ENCODE data around the gene INSM1. TPM values are rescaled to one million over a fixed set of nuclear protein-coding genes. Genes with fewer than 3 reads are reported as not detected.

INSM1 gene
- total RNA-seq, 1 experiment from 2014 or later: 3.3 TPM

- H3K4me3 Mint-ChIP-seq: no peak overlapping the region
- H3K9me3 Mint-ChIP-seq: no peaks in the 10 kb centered on the region
- H3K4me1 Mint-ChIP-seq: peaks cover 39% of the 10 kb centered on the region
- no peak for TF ChIP-seq AFF4 (CRISPR knock-in tag; IDR thresholded peaks at IDR 0.05; ENCODE audit: borderline replicate concordance)
- TF ChIP-seq MLX (CRISPR knock-in tag; IDR thresholded peaks at IDR 0.05): no peak
- ATAC-seq: no peak
- H3K27ac Mint-ChIP-seq: no peak overlapping the region
- no peaks in the 10 kb centered on the region for H3K36me3 Mint-ChIP-seq
- CTCF ChIA-PET: interaction anchor here (1.4 to 2.5 kb wide), 2 partner anchors 11 to 188 kb away, joined by 5 to 9 read pairs; no protein-coding TSS in a partner anchor
- no peak for DNase-seq (ENCODE audit: low spot score)
- POLR2A ChIA-PET: no interaction called here
- H3K27me3 Mint-ChIP-seq (ENCODE audit: low read depth): no peaks in the 10 kb centered on the region
Measured at GRCh38 chr20:20406306-20406705, 38.4 kb downstream of the INSM1 start.

GRCh38 chr20:20407891-20408805 lies 40.2 kb downstream of the INSM1 start:
- ATAC-seq (0 out of 2 replicates have a peak, but pooled peaks have one; percentile 18), DNase-seq (ENCODE audit: low spot score) (no peak)
- H3K9me3 Mint-ChIP-seq: no peaks in the 10 kb centered on the region
- ChIA-PET CTCF (interaction anchor here (1.0 to 2.5 kb wide), 4 partner anchors 13 to 186 kb away, joined by 3 to 9 read pairs (median 4); no protein-coding TSS in a partner anchor), POLR2A (no interaction called here)
- H3K4me1 Mint-ChIP-seq: peaks cover 57% of the 10 kb centered on the region
- no peak overlapping the region for H3K27ac Mint-ChIP-seq
- TF ChIP-seq ZNF121 (CRISPR knock-in tag; IDR thresholded peaks at IDR 0.05): no peak
- no peak for TF ChIP-seq ZBTB21 (CRISPR knock-in tag; IDR thresholded peaks at IDR 0.05; ENCODE audit: borderline replicate concordance)
- no peak for TF ChIP-seq KAT7 (CRISPR knock-in tag; IDR thresholded peaks at IDR 0.05; ENCODE audit: borderline replicate concordance)
- no peak for TF ChIP-seq ZNF512 (CRISPR knock-in tag; IDR thresholded peaks at IDR 0.05; ENCODE audit: borderline replicate concordance)
- TF ChIP-seq MXD4 (CRISPR knock-in tag; IDR thresholded peaks at IDR 0.05; ENCODE audit: borderline replicate concordance): no peak
- no peak for TF ChIP-seq EMX1 (CRISPR knock-in tag; IDR thresholded peaks at IDR 0.05)
- TF ChIP-seq ZNF219 (CRISPR knock-in tag; IDR thresholded peaks at IDR 0.05; ENCODE audit: borderline replicate concordance): no peak
- TF ChIP-seq GRHL2 (CRISPR knock-in tag; IDR thresholded peaks at IDR 0.05; ENCODE audit: insufficient replicate concordance, severe bottlenecking): no peak
- H3K27me3 Mint-ChIP-seq (ENCODE audit: low read depth): no peaks in the 10 kb centered on the region
- H3K4me3 Mint-ChIP-seq: no peak overlapping the region
- no peaks in the 10 kb centered on the region for H3K36me3 Mint-ChIP-seq

GRCh38 chr20:20409331-20409730 lies 41.4 kb downstream of the INSM1 start:
- no peaks in the 10 kb centered on the region for H3K9me3 Mint-ChIP-seq
- no peaks in the 10 kb centered on the region for H3K27me3 Mint-ChIP-seq (ENCODE audit: low read depth)
- no peak for ATAC-seq
- POLR2A ChIA-PET: no interaction called here
- no peak for DNase-seq (ENCODE audit: low spot score)
- no peak overlapping the region for H3K4me3 Mint-ChIP-seq
- no peak overlapping the region for H3K27ac Mint-ChIP-seq
- H3K36me3 Mint-ChIP-seq: no peaks in the 10 kb centered on the region
- TF ChIP-seq ZNF425 (CRISPR knock-in tag; conservative IDR thresholded peaks at IDR 0.05) (no peak), NFYB (CRISPR knock-in tag; conservative IDR thresholded peaks at IDR 0.05; ENCODE audit: low read depth) (no peak), ZNF263 (CRISPR knock-in tag; IDR thresholded peaks at IDR 0.05; ENCODE audit: low read depth) (no peak), ETV6 (CRISPR knock-in tag; IDR thresholded peaks at IDR 0.05) (no peak), AR (CRISPR knock-in tag; IDR thresholded peaks at IDR 0.05) (no peak), ZNF121 (CRISPR knock-in tag; IDR thresholded peaks at IDR 0.05) (no peak), E2F5 (CRISPR knock-in tag; IDR thresholded peaks at IDR 0.05) (no peak), MXD4 (CRISPR knock-in tag; IDR thresholded peaks at IDR 0.05; ENCODE audit: borderline replicate concordance) (no peak), SMAD4 (CRISPR knock-in tag; IDR thresholded peaks at IDR 0.05) (no peak), HMGA2 (CRISPR knock-in tag; IDR thresholded peaks at IDR 0.05) (no peak)
- peaks cover 61% of the 10 kb centered on the region for H3K4me1 Mint-ChIP-seq
- CTCF ChIA-PET: interaction anchor here (1.2 kb wide), 1 partner anchor 159 kb away, joined by 3 read pairs; no protein-coding TSS in a partner anchor

Measured in WTC11 (cell line).